NCI-H526 treated with DMSO at 0.1 percent for 48 hours (cell line): ENCODE results near the gene P4HB.

Source experiments
- DNase-seq: peaks from one replicate; lab custom pipeline; 2025; lab: John Stamatoyannopoulos, UW

P4HB gene

GRCh38 chr17:81859906-81860755, at the start of gene P4HB:
P4HB (minus strand) TSS chr17:81860535; CDS start chr17:81860471, 64 bp downstream.
- DNase-seq = no peak

GRCh38 chr17:81909231-81909630, 48.9 kb upstream of the P4HB start:
- no peak for DNase-seq

GRCh38 chr17:81908793-81909192, 48.5 kb upstream of the P4HB start:
- DNase-seq = no peak

GRCh38 chr17:81907219-81908145, 47.1 kb upstream of the P4HB start:
- DNase-seq = no peak

GRCh38 chr17:81906476-81907218, 46.3 kb upstream of the P4HB start:
- no peak for DNase-seq

- DNase-seq = no peak
Measured at GRCh38 chr17:81905993-81906392, 45.7 kb upstream of the P4HB start.

- no peak for DNase-seq
Measured at GRCh38 chr17:81905424-81905875, 45.1 kb upstream of the P4HB start.

- DNase-seq = no peak
Measured at GRCh38 chr17:81904600-81905423, 44.5 kb upstream of the P4HB start.

- no peak for DNase-seq
Measured at GRCh38 chr17:81903896-81904599, 43.7 kb upstream of the P4HB start.

GRCh38 chr17:81903415-81903831, 43.1 kb upstream of the P4HB start:
- no peak for DNase-seq

- no peak for DNase-seq
Measured at GRCh38 chr17:81902653-81903414, 42.5 kb upstream of the P4HB start.

- DNase-seq = no peak
Measured at GRCh38 chr17:81902023-81902652, 41.8 kb upstream of the P4HB start, which contains the start of gene NPB. NPB (plus strand) TSS chr17:81902238; CDS start chr17:81902278, 40 bp downstream.

- DNase-seq = no peak
Measured at GRCh38 chr17:81901167-81902022, 41.1 kb upstream of the P4HB start.

- no peak for DNase-seq
Measured at GRCh38 chr17:81900181-81900820, 40.0 kb upstream of the P4HB start.

- DNase-seq = no peak
Measured at GRCh38 chr17:81899514-81900166, 39.3 kb upstream of the P4HB start.

GRCh38 chr17:81898885-81899284, 38.5 kb upstream of the P4HB start:
- no peak for DNase-seq
